AG09319 (cell line): ENCODE results near the gene DNAI7.

Experiments
- DNase-seq: peaks from one replicate; pipeline ENCODE4 v3.0.0-alpha.2; 2010; ENCODE audit warnings: low read depth; ENCODE audit errors: extremely low read depth
- TF ChIP-seq, protein P1 (sequence below): IDR thresholded peaks from 2 replicates; pipeline ENCODE4 v1.5.1; 2011; ENCODE audit warnings: low read depth, mild to moderate bottlenecking, inconsistent platforms, low read length, moderate library complexity

The DNAI7 gene

DNA sequence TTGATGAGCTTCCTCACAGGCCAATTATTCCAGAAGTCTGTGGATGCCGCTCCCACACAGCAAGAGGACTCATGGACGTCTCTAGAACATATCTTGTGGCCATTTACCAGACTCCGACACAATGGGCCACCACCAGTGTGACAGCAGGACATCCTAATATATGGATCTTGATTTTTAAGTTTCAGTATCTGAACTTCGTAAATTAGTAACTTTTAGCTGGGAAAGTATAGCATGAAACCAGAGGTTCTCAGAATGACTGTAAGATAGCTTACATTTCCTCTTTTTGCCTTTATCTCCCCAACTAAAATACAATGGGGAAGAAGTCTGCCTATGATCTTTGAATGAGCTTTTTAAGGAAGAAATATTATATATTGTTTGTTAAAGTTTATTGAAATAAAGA is 87.0 kb downstream of the DNAI7 start:
- DNase-seq, result no peak
- TF ChIP-seq, protein P1, sequence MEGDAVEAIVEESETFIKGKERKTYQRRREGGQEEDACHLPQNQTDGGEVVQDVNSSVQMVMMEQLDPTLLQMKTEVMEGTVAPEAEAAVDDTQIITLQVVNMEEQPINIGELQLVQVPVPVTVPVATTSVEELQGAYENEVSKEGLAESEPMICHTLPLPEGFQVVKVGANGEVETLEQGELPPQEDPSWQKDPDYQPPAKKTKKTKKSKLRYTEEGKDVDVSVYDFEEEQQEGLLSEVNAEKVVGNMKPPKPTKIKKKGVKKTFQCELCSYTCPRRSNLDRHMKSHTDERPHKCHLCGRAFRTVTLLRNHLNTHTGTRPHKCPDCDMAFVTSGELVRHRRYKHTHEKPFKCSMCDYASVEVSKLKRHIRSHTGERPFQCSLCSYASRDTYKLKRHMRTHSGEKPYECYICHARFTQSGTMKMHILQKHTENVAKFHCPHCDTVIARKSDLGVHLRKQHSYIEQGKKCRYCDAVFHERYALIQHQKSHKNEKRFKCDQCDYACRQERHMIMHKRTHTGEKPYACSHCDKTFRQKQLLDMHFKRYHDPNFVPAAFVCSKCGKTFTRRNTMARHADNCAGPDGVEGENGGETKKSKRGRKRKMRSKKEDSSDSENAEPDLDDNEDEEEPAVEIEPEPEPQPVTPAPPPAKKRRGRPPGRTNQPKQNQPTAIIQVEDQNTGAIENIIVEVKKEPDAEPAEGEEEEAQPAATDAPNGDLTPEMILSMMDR, result no peak

DNA sequence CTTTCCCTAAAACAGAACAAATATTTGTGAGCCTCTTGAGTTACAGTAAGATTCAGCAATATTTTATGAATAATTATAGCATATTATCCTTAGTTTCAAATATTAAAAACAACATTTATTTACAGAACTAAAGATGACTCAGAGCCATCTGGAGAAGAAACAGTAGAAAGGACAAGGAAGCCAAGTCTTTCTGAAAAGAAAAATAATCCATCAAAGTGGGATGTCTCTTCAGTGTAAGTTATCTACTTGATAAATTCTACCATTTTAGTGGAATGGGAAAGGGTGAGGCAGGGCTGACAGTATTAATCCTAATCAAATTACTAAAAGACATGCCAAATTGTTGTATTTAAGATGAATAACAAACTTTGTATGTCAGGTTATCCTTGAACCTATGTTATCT is 88.1 kb downstream of the DNAI7 start:
- DNase-seq, result no peak
- TF ChIP-seq, protein P1, result no peak

DNA sequence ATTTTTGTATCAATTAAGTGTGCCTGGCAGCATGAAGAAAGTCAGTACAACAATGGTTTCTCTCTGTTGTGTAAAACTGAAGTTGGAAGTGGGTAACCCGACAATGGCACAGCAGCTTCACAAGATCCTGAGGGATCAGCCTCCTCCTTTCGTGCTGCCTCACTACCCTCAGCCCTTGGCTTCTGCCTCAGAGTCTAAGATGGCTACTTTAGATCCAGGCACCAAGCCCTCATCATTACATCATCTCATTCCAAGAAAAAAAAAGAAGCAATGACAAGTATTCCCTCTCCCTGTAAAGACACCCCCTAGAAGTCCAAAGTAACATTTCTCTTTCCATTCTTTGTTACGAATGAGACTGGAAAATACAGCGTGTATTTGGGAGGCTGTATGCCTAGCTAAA is 92.6 kb downstream of the DNAI7 start:
- no peak for DNase-seq
- TF ChIP-seq, protein P1, result no peak

DNA sequence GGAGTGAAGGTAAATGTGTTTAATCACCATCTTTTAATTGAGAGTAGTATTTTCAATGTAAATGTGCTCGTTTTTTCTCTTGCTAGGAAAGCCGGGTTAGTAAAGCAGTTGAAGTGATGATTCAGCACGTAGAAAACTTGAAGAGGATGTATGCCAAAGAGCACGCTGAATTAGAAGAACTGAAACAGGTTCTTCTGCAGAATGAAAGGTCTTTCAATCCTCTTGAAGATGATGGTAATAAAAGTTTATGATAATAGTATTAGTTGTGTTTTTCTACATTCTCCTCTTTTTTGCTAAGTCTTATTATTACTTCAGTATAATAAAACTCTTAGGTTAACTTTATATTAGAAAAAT is 93.9 kb downstream of the DNAI7 start:
- DNase-seq, result no peak

DNA sequence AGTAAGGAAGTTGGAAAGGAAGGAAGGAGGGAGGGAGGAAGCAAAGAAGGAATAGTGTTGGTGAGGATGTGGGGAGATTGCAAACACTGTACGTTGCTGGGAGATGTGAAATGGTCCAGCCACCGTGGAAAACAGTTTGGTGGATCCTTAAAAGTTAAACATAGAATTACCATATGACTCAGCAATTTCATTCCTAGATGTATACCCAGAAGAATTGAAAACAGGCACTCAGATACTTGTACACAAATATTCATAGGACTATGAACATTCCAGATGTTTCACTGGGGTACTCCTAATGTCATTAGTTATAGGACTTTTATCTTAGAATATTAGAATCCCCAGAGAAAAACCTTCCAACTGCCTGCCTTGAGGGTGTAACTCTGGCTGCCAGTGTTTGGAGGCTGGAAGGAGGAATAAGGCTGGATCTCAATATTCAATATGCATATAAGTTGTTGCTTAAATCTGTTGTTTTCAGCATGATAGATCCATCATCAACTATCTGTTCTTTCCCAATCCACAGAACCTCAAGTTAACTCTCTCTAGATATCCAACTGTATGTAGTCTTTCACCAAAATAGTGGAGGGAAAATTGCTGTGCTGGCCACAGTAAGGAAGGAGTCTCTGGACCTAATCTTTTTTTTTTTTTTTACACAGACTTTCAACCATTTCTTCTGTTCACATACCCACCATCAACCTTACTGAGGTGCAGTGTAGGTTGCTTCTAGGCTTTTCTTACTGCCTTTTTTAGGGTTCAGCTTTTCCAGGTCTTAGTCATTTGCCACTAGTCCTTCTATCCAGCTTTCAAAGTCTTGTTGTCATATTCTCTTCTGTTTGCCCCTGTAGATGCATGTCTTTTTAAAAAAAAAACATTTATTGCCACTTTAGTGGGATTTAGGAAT is 94.5 kb downstream of the DNAI7 start:
- no peak for DNase-seq
- TF ChIP-seq, protein P1, result no peak

More for the DNA sequence above, 93.9 kb downstream of the DNAI7 start:
- TF ChIP-seq, protein P1, result no peak

DNA sequence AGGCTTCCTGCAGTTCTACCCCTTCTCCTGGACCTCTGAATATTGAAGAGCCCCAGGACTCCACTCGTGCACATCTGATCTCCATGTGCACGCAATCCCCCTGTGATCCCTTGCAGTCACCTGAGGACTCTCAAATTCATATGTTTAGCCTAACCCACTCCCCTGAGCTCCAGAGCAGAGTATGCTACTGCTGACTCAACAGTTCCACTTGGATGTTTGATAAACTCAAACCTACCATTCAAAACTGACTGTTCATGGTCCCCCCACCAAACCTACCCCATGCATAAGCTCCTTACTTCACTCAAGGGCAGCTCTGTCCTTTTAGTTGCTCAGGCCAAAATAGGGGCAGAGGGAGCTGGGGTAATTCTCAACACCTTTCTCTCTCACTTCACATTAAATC is 96.0 kb downstream of the DNAI7 start:
- TF ChIP-seq, protein P1, result no peak
- DNase-seq, result no peak

DNA sequence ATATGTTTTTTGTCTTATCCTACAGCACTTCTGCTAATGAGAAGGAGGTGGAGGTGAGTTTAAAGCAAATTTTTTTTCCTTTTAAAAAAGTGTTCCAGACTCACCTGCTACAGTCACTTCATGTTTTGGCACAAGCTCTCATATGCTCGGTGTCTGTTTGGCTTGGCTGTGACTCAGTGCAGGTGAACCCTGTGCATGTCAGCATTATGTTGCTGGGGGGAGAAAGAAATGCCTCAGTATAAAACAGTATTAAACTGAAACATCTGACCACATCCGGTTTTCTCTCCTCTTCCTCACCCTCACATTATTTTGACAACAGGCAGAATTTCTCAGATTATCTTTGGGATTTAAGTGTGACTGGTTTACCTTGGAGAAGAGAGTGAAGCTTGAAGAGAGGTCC is 105.2 kb downstream of the DNAI7 start:
- TF ChIP-seq, protein P1, result no peak
- no peak for DNase-seq
